Fibroblast of lung (primary cell): ENCODE results near the gene CCDC146. TPM values are rescaled to one million over a fixed set of nuclear protein-coding genes. Genes with fewer than 3 reads are reported as not detected.

ENCODE experiments used
- DNase-seq, 2 donors: peaks; one replicate each; pipeline versions ENCODE4 v3.0.0 to v3.0.0-alpha.2; 2010; ENCODE audit warnings: low read depth in 2 of 2
- H2AFZ ChIP-seq: 2 replicates; pipeline ENCODE4 v1.5.1; 2012; ENCODE audit warnings: low read length, control low read depth, inconsistent platforms
- H3K27ac ChIP-seq: 2 replicates; pipeline ENCODE4 v1.5.1; 2011; ENCODE audit warnings: low read length, control low read depth; ENCODE audit not compliant: insufficient read depth
- H3K27me3 ChIP-seq: 2 replicates; pipeline ENCODE4 v1.5.1; 2011; ENCODE audit warnings: mild to moderate bottlenecking, low read length; ENCODE audit not compliant: control insufficient read depth, insufficient read depth
- H3K36me3 ChIP-seq: 2 replicates; pipeline ENCODE4 v1.5.1; 2011; ENCODE audit warnings: low read length; ENCODE audit not compliant: control insufficient read depth, insufficient read depth
- H3K4me1 ChIP-seq: 2 replicates; pipeline ENCODE4 v1.5.1; 2011; ENCODE audit warnings: low read length; ENCODE audit not compliant: control insufficient read depth, insufficient read depth; ENCODE audit errors: extremely low read depth
- H3K4me2 ChIP-seq: 2 replicates; pipeline ENCODE4 v1.5.1; 2011; ENCODE audit warnings: low read length, control low read depth; ENCODE audit not compliant: insufficient read depth; ENCODE audit errors: extremely low read depth
- H3K4me3 ChIP-seq, 4 experiments: fragments of 200-600 bp in 1 of 4; sonication (generic) in 1 of 4; replicated peaks in 1 of 4; 2 replicates each; pipeline ENCODE4 v1.5.1; 2011 to 2016; ENCODE audit warnings: low read length in 4 of 4, low read depth in 3 of 4, mild to moderate bottlenecking in 3 of 4, control low read depth in 2 of 4, inconsistent platforms in 1 of 4, mixed read lengths in 1 of 4; ENCODE audit not compliant: insufficient read depth in 1 of 4; ENCODE audit errors: control extremely low read depth in 1 of 4
- H3K79me2 ChIP-seq: 2 replicates; pipeline ENCODE4 v1.5.1; 2012; ENCODE audit warnings: mild to moderate bottlenecking, low read length, inconsistent platforms; ENCODE audit not compliant: control insufficient read depth, insufficient read depth
- H3K9ac ChIP-seq: 2 replicates; pipeline ENCODE4 v1.5.1; 2011; ENCODE audit warnings: mild to moderate bottlenecking, low read length, control low read depth; ENCODE audit not compliant: insufficient read depth
- H3K9me3 ChIP-seq: 2 replicates; pipeline ENCODE4 v1.5.1; 2012; ENCODE audit warnings: low read depth, low read length; ENCODE audit not compliant: control insufficient read depth, insufficient read depth
- H4K20me1 ChIP-seq: 2 replicates; pipeline ENCODE4 v1.5.1; 2011; ENCODE audit warnings: low read length; ENCODE audit not compliant: control insufficient read depth, insufficient read depth; ENCODE audit errors: extremely low read depth
- CTCF ChIP-seq, 2 donors: IDR thresholded peaks in 1 of 2; conservative IDR thresholded peaks in 1 of 2; 1 replicate in 1 of 2; 2 replicates in 1 of 2; pipeline ENCODE4 v1.5.1; 2011 to 2012; ENCODE audit warnings: low read length in 2 of 2, control low read depth in 1 of 2, inconsistent platforms in 1 of 2, low read depth in 1 of 2, mild to moderate bottlenecking in 1 of 2
- EZH2 ChIP-seq: IDR thresholded peaks from 2 replicates; pipeline ENCODE4 v1.5.1; 2012; ENCODE audit warnings: low read length, control low read depth, mild to moderate bottlenecking; ENCODE audit errors: missing control alignments
- polyA plus RNA-seq, 2 donors: library from polyadenylated mRNA; depleted of rRNA in 1 of 2; stranded (reverse) in 1 of 2; unstranded in 1 of 2; fragments of >200 nt; gene quantifications; 2 replicates each; pipeline ENCODE4 v1.2.1, GENCODE V29; 2011 to 2012; ENCODE audit warnings: missing spikeins in 1 of 2
- total RNA-seq: library from RNA; depleted of rRNA; stranded (reverse); fragments of >200 nt; gene quantifications from 2 replicates; pipeline ENCODE4 v1.2.1, GENCODE V29; 2014

CCDC146 gene
- total and polyA plus RNA-seq, 2 donors (not counting 1 experiment from before 2014, with no cell fraction given): 1.6 to 3.6 TPM

DNA sequence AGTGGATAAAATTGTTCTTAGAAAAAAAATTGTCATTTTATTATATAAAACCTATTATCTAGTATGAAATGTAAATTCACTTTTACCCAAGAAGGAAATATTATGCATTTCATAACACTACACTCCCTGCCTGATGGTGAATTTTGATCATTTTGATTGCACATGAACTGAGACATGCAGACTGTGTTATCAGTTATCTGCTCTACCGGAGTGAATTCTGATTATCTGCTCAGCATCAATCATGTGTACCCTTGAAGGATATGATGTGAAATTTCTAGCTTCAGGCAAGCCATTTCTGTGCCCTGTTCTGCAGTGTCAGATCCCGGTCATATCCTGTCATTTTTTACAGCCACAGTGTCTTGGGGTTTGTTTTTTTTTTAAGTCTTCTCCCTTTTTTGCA lies 162.2 kb downstream of the CCDC146 start:
- TF ChIP-seq CTCF (conservative IDR thresholded peaks at IDR 0.05 in 1 of 2, IDR thresholded peaks at IDR 0.05 in 1 of 2; ENCODE audit: low read depth in 1 of 2, low read length in 2 of 2) (no peak), EZH2 (no peak)
- no peak overlapping the region for H3K27ac ChIP-seq

DNA sequence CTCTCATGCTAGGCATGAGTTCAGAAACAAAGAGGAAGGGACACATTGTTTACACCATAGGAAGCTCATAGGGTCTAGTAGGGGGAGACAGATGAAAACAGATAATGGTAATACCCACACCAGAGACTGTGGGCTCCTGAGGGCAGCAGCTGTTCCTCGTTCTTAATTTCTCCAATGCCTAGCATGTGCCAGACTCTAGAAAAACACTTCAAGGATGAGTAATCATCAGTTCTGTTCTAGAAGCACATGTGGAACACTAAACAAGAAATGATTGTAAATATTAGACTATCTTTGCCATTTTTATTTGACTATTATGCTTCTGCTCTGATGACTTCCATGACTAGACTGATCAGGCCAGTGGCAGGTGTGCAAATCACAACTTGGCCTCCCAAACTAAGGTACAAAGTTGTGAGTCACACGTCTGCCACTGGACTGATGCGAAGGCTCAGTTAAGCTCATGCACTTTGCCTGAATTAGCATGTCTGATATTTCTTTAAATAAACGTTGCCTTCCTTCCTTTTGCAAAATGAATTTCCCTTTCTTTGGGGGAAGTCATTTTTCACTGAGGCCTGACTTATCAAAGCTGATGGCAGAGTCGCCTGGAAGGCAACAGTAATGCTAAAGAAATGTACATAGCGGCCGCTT lies 166.4 kb downstream of the CCDC146 start:
- Histone ChIP-seq H3K36me3 (no peaks in the 10 kb centered on the region), H3K4me3 (no peak overlapping the region), H3K9ac (no peak overlapping the region), H4K20me1 (no peaks in the 10 kb centered on the region), H3K4me1 (no peaks in the 10 kb centered on the region), H3K4me2 (no peak overlapping the region), H3K27me3 (no peaks in the 10 kb centered on the region), H3K9me3 (no peaks in the 10 kb centered on the region), H3K27ac (no peak overlapping the region), H3K79me2 (no peaks in the 10 kb centered on the region), H2AFZ (no peak overlapping the region)
- DNase-seq: peak in 1 of 2 donors; percentile 24
- TF ChIP-seq EZH2 (no peak), CTCF (conservative IDR thresholded peaks at IDR 0.05 in 1 of 2, IDR thresholded peaks at IDR 0.05 in 1 of 2; ENCODE audit: low read depth in 1 of 2, low read length in 2 of 2) (no peak)

More for the DNA sequence above, 162.2 kb downstream of the CCDC146 start:
- no peaks in the 10 kb centered on the region for H3K9me3 ChIP-seq
- H3K4me3 ChIP-seq: no peak overlapping the region
- H3K27me3 ChIP-seq: no peaks in the 10 kb centered on the region
- no peak overlapping the region for H3K4me2 ChIP-seq
- no peaks in the 10 kb centered on the region for H4K20me1 ChIP-seq
- no peaks in the 10 kb centered on the region for H3K79me2 ChIP-seq
- no peak overlapping the region for H2AFZ ChIP-seq
- DNase-seq: no peak
- H3K4me1 ChIP-seq: no peaks in the 10 kb centered on the region
- no peaks in the 10 kb centered on the region for H3K36me3 ChIP-seq
- H3K9ac ChIP-seq: no peak overlapping the region

- no peak overlapping the region for H2AFZ ChIP-seq
- H3K27ac ChIP-seq: no peak overlapping the region
- no peak overlapping the region for H3K4me2 ChIP-seq
- no peak overlapping the region for H3K4me3 ChIP-seq
- H4K20me1 ChIP-seq: no peaks in the 10 kb centered on the region
- H3K4me1 ChIP-seq: no peaks in the 10 kb centered on the region
- no peak overlapping the region for H3K9ac ChIP-seq
- H3K79me2 ChIP-seq: no peaks in the 10 kb centered on the region
- H3K36me3 ChIP-seq: no peaks in the 10 kb centered on the region
- TF ChIP-seq CTCF (conservative IDR thresholded peaks at IDR 0.05 in 1 of 2, IDR thresholded peaks at IDR 0.05 in 1 of 2; ENCODE audit: low read depth in 1 of 2, low read length in 2 of 2): no peak
- TF ChIP-seq EZH2: no peak
- H3K9me3 ChIP-seq: no peaks in the 10 kb centered on the region
- DNase-seq: no peak
- no peaks in the 10 kb centered on the region for H3K27me3 ChIP-seq
These were observed 167.0 kb downstream of the CCDC146 start for GRCh38 chr7:77289387-77289786.
